Hepatocyte (in vitro differentiated cells): ENCODE measurements around the gene MRPL2. TPM values are rescaled to one million over a fixed set of nuclear protein-coding genes. Genes with fewer than 3 reads are reported as not detected.
A peak's percentile ranks its signal among the peaks of the same experiment; 100 is the strongest.

ENCODE experiments used
- DNase-seq: peaks from one replicate; pipeline ENCODE4 v3.0.0-alpha.2; 2016; ENCODE audit warnings: low spot score
- H2AFZ ChIP-seq: fragments of 200-600 bp; sonication (generic); 2 replicates; pipeline ENCODE4 v1.6.0; 2016; ENCODE audit warnings: antibody characterized with exemption, mild to moderate bottlenecking
- H3K27ac ChIP-seq: fragments of 200-600 bp; sonication (generic); 2 replicates; pipeline ENCODE4 v1.5.1; 2016; ENCODE audit warnings: mild to moderate bottlenecking
- H3K27me3 ChIP-seq: fragments of 200-600 bp; sonication (generic); 2 replicates; pipeline ENCODE4 v1.6.1; 2016
- H3K36me3 ChIP-seq: fragments of 200-600 bp; sonication (generic); replicated peaks from 2 replicates; pipeline ENCODE4 v1.5.1; 2016; ENCODE audit warnings: low read depth; ENCODE audit not compliant: insufficient read depth
- H3K4me1 ChIP-seq: fragments of 200-600 bp; sonication (generic); 2 replicates; pipeline ENCODE4 v1.5.1; 2016; ENCODE audit warnings: mild to moderate bottlenecking, moderate library complexity; ENCODE audit not compliant: insufficient read depth
- H3K4me2 ChIP-seq: fragments of 200-600 bp; sonication (generic); 2 replicates; pipeline ENCODE4 v1.6.0; 2016
- H3K4me3 ChIP-seq: fragments of 200-600 bp; sonication (generic); 2 replicates; pipeline ENCODE4 v1.5.1; 2016; ENCODE audit warnings: mild to moderate bottlenecking
- H3K79me2 ChIP-seq: fragments of 200-600 bp; sonication (generic); 2 replicates; pipeline ENCODE4 v1.6.0; 2017; ENCODE audit warnings: mild to moderate bottlenecking
- H3K9me2 ChIP-seq: fragments of 200-600 bp; sonication (generic); replicated peaks from 2 replicates; pipeline ENCODE4 v1.6.0; 2017; ENCODE audit warnings: mild to moderate bottlenecking; ENCODE audit not compliant: insufficient read depth
- H3K9me3 ChIP-seq: fragments of 200-600 bp; sonication (generic); 2 replicates; pipeline ENCODE4 v1.5.1; 2016; ENCODE audit warnings: low read depth, mild to moderate bottlenecking
- H4K20me1 ChIP-seq: fragments of 200-600 bp; sonication (generic); 2 replicates; pipeline ENCODE4 v1.6.0; 2016; ENCODE audit warnings: mild to moderate bottlenecking; ENCODE audit not compliant: insufficient read depth, poor library complexity, severe bottlenecking
- EZH2 ChIP-seq: fragments of 200-600 bp; sonication (generic); IDR thresholded peaks from 2 replicates; pipeline ENCODE4 v1.6.1; 2016; ENCODE audit warnings: antibody characterized with exemption, mild to moderate bottlenecking, borderline replicate concordance
- EZH2phosphoT487 ChIP-seq: fragments of 200-600 bp; sonication (generic); IDR thresholded peaks from one replicate; pipeline ENCODE4 v1.6.1; 2018; ENCODE audit warnings: antibody characterized with exemption, mild to moderate bottlenecking, low read depth, moderate library complexity; ENCODE audit not compliant: unreplicated experiment, severe bottlenecking
- WGBS: methylation state at CpG from one replicate; pipeline ENCODE4 v1.1.6; 2016; ENCODE audit warnings: low lambda C conversion rate; ENCODE audit errors: missing lambda C conversion rate; 5-methylcytosine and 5-hydroxymethylcytosine counted together
- polyA plus RNA-seq: library from polyadenylated mRNA; unstranded; fragments of >200 nt; fragmentation: Nextera tagmentation; extraction: Ambion mirVana; gene quantifications from 2 replicates; pipeline ENCODE4 v1.2.1, GENCODE V29; 2016
- total RNA-seq: library from RNA; depleted of rRNA; stranded (reverse); fragments of >200 nt; gene quantifications from 2 replicates; pipeline ENCODE4 v1.2.3, GENCODE V29; 2014
- TF ChIP-seq, protein P1 (sequence below): fragments of 200-600 bp; sonication (generic); IDR thresholded peaks from 2 replicates; pipeline ENCODE4 v1.5.1; 2016; ENCODE audit warnings: antibody characterized with exemption, mild to moderate bottlenecking; ENCODE audit not compliant: poor library complexity

The MRPL2 gene
- total and polyA plus RNA-seq, 2 experiments from 2014 or later, result 24.7 to 68.4 TPM

DNA sequence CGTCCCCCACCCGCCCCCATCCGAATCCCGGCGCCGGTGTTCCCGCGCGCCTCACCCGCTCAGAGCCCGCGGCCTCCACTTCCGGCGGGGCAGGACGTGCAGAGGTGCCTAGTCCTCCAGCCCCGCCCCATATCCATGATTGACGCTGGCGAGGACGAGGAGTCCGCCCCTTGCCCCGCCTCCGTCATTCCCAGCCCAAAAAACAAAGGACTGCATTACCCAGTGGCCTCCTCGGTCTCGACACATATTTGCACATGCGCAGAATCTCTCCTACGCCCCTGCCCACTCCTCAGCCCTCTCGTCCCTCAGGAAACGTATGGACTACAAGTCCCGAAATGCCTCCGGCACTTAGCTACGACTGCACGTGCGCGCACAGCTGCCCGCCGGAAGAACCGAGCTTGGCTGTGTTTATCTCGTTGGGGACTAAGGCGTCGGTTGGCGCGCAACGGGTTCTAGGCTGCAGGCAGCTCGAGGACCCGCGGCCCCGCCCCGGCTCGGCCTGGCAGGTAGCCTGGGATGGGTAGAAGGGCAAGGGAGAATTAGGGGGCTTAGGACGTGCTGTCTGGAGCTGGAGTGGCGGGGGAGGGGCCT is 45.3 kb downstream of the MRPL2 start, which contains the start of the genes KLHDC3 and MEA1:
Gene KLHDC3 (plus strand): TSS at position 407 of the 591 bp plus-strand sequence. CDS start 2,944 bp downstream, outside the sequence.
Gene MEA1 (minus strand): TSS at position 104 of the 591 bp plus-strand sequence. CDS start 133 bp downstream, outside the sequence.
- DNase-seq, result peak; percentile 99
- peak within 1 kb of the TSS; percentile 44 for H3K4me3 ChIP-seq
- peak within 1 kb of the TSS; percentile 49 for H2AFZ ChIP-seq
- H3K9me2 ChIP-seq, result no peaks in the 10 kb centered on the region
- H3K9me3 ChIP-seq, result no peaks in the 10 kb centered on the region
- no peak for TF ChIP-seq EZH2
- H3K4me1 ChIP-seq, result peaks cover 8% of the 10 kb centered on the region
- H4K20me1 ChIP-seq, result peaks cover 3% of the 10 kb centered on the region
- H3K79me2 ChIP-seq, result peaks cover 51% of the 10 kb centered on the region
- H3K4me2 ChIP-seq, result peak within 1 kb of the TSS; percentile 95
- WGBS, result under 1% methylated on average over 35 of the region's 51 CpGs
- H3K27ac ChIP-seq, result peak within 1 kb of the TSS; percentile 59
- H3K27me3 ChIP-seq, result no peaks in the 10 kb centered on the region
- no peaks in the 10 kb centered on the region for H3K36me3 ChIP-seq

DNA sequence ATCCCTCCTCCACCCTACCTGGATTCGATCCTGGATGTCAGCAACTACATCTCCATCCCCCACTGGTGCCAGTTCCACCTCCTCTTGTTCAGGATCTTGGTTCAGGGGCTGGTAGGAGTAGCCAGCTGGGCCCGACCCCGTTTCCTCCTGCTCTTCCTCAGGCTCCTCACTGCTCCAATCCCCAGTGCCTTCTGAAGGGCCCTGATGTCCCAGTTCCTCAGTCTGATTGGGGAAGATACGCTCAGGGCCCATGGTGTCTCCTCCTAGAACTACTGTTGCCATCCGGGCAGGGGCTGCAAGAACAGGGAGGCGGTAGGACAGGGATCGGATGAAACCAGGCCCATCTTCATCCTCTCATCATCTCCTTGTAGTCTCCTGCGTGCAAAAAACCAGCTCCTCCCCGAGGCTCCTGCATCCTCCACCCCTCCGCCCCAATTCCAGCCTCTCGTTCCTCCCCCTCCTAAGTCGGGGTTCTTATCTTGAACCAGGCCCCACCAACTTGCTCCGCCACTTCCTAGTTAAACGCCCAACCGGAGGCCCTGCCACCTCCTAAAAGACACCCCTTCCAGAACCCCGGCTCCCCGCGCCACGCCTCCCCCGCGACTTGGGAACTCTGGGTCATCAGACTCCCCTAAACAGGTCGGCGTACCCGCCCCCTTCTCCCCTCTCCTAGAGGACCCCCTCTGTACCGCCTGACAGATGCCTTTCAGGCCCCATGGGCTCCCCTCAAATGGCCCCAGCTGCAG is 46.0 kb downstream of the MRPL2 start:
- TF ChIP-seq, protein P1, sequence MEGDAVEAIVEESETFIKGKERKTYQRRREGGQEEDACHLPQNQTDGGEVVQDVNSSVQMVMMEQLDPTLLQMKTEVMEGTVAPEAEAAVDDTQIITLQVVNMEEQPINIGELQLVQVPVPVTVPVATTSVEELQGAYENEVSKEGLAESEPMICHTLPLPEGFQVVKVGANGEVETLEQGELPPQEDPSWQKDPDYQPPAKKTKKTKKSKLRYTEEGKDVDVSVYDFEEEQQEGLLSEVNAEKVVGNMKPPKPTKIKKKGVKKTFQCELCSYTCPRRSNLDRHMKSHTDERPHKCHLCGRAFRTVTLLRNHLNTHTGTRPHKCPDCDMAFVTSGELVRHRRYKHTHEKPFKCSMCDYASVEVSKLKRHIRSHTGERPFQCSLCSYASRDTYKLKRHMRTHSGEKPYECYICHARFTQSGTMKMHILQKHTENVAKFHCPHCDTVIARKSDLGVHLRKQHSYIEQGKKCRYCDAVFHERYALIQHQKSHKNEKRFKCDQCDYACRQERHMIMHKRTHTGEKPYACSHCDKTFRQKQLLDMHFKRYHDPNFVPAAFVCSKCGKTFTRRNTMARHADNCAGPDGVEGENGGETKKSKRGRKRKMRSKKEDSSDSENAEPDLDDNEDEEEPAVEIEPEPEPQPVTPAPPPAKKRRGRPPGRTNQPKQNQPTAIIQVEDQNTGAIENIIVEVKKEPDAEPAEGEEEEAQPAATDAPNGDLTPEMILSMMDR, result no peak
- TF ChIP-seq EZH2 (no peak), EZH2phosphoT487 (no peak)
- 6% methylated on average over 15 of the region's 25 CpGs for WGBS
- Histone ChIP-seq H3K27ac (peak overlapping the region; percentile 51), H3K27me3 (no peaks in the 10 kb centered on the region), H3K4me1 (peaks cover 8% of the 10 kb centered on the region), H3K79me2 (peaks cover 51% of the 10 kb centered on the region), H3K4me3 (peak overlapping the region; percentile 29), H3K36me3 (no peaks in the 10 kb centered on the region), H2AFZ (peak overlapping the region; percentile 49), H3K9me3 (no peaks in the 10 kb centered on the region), H3K4me2 (peak overlapping the region; percentile 95), H3K9me2 (no peaks in the 10 kb centered on the region), H4K20me1 (peaks cover 3% of the 10 kb centered on the region)
- no peak for DNase-seq

DNA sequence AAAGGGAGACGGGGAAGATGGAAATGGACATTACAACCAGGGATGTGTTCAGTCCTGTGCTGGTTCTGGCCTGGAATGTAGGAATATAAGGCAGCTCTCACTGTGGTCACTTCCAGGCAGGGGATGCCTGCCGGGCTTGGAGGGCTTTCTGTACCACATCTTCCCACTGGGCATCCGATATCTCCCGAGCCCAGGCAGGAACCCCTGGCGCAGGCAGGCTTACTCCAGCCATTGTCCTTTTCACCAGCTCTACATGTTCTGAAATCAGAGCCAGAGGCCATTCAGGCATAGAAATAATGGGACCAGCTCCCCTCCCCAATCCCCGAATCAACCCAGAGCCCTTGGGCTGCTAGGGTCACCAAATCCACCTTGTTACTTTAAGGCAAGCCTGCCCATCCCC is 46.9 kb downstream of the MRPL2 start:
- Histone ChIP-seq H3K27me3 (no peaks in the 10 kb centered on the region), H2AFZ (no peak overlapping the region), H3K9me2 (no peaks in the 10 kb centered on the region), H3K4me3 (no peak overlapping the region), H3K4me1 (peaks cover 8% of the 10 kb centered on the region), H3K27ac (no peak overlapping the region), H4K20me1 (peaks cover 3% of the 10 kb centered on the region), H3K4me2 (peak overlapping the region; percentile 95), H3K79me2 (peaks cover 44% of the 10 kb centered on the region), H3K36me3 (no peaks in the 10 kb centered on the region), H3K9me3 (no peaks in the 10 kb centered on the region)
- TF ChIP-seq, protein P1, result no peak
- TF ChIP-seq EZH2phosphoT487 (no peak), EZH2 (no peak)
- DNase-seq, result no peak
- 95% methylated on average over 6 of the region's 6 CpGs for WGBS

DNA sequence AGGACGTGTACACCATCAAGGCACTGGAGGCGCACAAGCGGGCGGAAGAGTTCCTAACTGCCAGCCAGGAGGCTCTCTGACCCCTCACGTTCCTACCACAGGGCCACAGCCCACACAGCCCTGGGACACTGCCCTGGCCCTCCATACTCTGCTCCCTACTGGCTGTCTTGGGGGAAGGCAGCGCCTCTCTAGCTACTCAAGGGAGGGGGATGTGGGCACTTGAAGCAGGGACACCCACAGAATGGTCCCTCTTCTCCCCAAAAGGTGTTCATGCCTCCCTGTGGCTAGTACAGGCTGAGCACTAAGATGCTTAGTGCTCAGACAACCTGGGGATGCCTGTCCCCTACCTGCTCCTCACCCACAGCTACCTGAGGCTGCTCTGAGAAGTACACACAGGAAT is 48.0 kb downstream of the MRPL2 start:
- 95% methylated on average over 6 of the region's 6 CpGs for WGBS

More for the DNA sequence above, 48.0 kb downstream of the MRPL2 start:
- Histone ChIP-seq H3K4me3 (no peak overlapping the region), H2AFZ (no peak overlapping the region), H3K4me1 (peaks cover 8% of the 10 kb centered on the region), H4K20me1 (no peaks in the 10 kb centered on the region), H3K9me3 (no peaks in the 10 kb centered on the region), H3K9me2 (no peaks in the 10 kb centered on the region), H3K36me3 (no peaks in the 10 kb centered on the region), H3K27ac (no peak overlapping the region), H3K4me2 (no peak overlapping the region), H3K79me2 (peaks cover 32% of the 10 kb centered on the region), H3K27me3 (no peaks in the 10 kb centered on the region)
- no peak for TF ChIP-seq EZH2
- TF ChIP-seq EZH2phosphoT487, result no peak
- TF ChIP-seq, protein P1, result no peak
- no peak for DNase-seq
